Measurements from ENCODE around the gene SMU1.

- no peak for TF ChIP-seq CTCF (IDR thresholded peaks at IDR 0.05; ENCODE audit: insufficient read depth, low read depth, low read length)
- no peak for TF ChIP-seq EZH2 (IDR thresholded peaks at IDR 0.05; ENCODE audit: insufficient read depth, low read length)
Measured at GRCh38 chr9:33051144-33051543, 25.3 kb downstream of the SMU1 start.
